Measurements from ENCODE around the gene THOC6.

The THOC6 gene

DNA sequence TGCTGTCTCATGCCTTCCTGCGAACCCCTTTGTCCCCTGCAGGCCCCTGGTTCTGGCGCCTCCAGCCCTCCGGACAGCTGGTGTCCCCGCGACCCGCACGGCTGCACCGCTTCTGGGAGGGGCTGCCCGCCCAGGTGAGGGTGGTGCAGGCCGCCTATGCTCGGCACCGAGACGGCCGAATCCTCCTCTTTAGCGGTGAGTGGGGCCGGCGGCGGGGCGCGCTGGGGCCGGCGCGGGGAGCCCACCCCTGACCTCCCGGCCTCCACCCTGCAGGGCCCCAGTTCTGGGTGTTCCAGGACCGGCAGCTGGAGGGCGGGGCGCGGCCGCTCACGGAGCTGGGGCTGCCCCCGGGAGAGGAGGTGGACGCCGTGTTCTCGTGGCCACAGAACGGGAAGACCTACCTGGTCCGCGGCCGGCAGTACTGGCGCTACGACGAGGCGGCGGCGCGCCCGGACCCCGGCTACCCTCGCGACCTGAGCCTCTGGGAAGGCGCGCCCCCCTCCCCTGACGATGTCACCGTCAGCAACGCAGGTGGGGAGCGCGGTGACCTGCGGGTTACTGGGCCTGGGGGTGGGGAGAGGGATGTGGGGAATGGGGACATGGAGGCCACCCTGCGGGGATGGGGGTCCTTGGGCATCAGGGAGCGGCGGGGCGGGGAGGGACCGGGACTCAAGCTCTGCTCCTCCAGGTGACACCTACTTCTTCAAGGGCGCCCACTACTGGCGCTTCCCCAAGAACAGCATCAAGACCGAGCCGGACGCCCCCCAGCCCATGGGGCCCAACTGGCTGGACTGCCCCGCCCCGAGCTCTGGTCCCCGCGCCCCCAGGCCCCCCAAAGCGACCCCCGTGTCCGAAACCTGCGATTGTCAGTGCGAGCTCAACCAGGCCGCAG lies 34.5 kb downstream of the THOC6 start:
- H3K9ac ChIP-seq (ENCODE audit: low read depth, low read length), result peak overlapping the region; percentile 74; the same call in 1 of the 2 replicates
- peak overlapping the region; percentile 59; the same call in 1 of the 2 replicates for H3K27ac ChIP-seq (ENCODE audit: low read depth, low read length)
- WGBS, result 8% methylated on average over 77 of the region's 77 CpGs
- H3K4me1 ChIP-seq (ENCODE audit: insufficient read depth, low read length), result 0 out of 2 replicates have a peak, but pooled peaks cover 4% of the 10 kb centered on the region
- H3K4me3 ChIP-seq (ENCODE audit: low read length), result peak overlapping the region; percentile 80
- no peaks in the 10 kb centered on the region; the same call in 1 of the 2 replicates for H3K36me3 ChIP-seq (ENCODE audit: insufficient read depth, low read length)
- H3K27me3 ChIP-seq (ENCODE audit: insufficient read depth, low read length), result peaks cover 12% of the 10 kb centered on the region
- no peaks in the 10 kb centered on the region for H3K9me3 ChIP-seq (ENCODE audit: insufficient read depth, low read depth, low read length)

DNA sequence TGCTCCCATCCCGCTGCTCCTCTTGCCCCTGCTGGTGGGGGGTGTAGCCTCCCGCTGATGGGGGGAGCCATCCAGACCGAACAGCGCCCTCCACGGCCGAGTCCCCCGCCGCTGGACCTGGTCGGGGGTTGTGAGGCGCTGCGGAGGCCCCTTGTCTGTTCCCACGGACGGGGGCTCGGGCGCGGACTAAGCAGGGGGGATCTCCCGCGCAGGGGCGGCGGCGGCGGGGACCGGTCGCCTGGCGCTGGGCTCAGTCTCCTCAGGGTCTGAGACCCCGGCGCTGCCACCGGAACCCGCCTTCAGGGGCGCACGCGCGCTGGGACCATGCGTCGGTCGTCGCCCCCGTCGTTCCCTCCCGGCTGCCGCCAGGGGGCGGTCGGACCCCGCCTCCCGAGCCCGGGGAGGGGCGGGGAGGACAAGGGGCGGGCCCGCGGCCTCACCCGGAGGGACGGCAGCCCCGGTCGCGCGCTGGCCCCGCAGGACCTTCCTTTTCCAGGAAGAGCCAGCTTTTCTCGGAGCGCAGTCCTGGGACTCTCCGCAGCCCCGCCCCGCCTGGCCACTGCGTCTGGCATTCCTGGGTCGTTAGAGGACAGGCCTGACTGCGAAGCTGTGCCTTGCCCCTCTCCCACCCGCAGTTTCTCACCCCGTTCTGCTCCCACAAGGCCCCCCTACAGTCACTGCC lies 35.3 kb downstream of the THOC6 start:
- peaks cover 12% of the 10 kb centered on the region for H3K27me3 ChIP-seq (ENCODE audit: insufficient read depth, low read length)
- H3K36me3 ChIP-seq (ENCODE audit: insufficient read depth, low read length), result no peaks in the 10 kb centered on the region; the same call in 1 of the 2 replicates
- H3K4me3 ChIP-seq (ENCODE audit: low read length), result peak overlapping the region; percentile 80
- 0 out of 2 replicates have a peak, but pooled peaks cover 4% of the 10 kb centered on the region for H3K4me1 ChIP-seq (ENCODE audit: insufficient read depth, low read length)
- peak overlapping the region; percentile 62; the same call in 1 of the 2 replicates for H3K27ac ChIP-seq (ENCODE audit: low read depth, low read length)
- H3K9ac ChIP-seq (ENCODE audit: low read depth, low read length), result peak overlapping the region; percentile 74
- H3K9me3 ChIP-seq (ENCODE audit: insufficient read depth, low read depth, low read length), result no peaks in the 10 kb centered on the region
- under 1% methylated on average over 67 of the region's 67 CpGs for WGBS

DNA sequence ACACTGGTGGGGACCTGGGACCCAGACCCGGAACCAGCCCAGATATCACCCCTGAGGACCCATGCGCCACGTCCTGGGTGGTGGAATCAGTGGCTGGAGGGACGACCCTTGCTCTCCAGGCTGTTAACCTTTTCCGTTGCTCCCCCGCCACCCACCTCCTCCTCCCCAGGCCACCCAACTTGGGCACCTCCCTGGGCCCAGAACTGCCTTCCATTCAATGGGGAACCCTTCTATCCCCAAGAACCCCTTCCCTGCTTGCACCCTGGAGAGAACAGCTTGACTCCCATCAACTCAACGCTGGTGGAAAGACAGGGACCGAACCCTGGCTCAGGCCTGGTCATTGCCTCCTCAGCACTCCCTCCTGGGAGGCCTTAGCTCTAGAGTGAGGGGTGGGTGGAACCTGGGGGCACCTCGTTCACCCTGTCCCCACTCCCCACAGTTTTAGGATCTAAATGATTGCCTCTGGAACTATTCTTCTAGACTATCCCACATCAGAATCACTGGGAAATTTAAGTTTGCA lies 35.9 kb downstream of the THOC6 start:
- Histone ChIP-seq H3K27ac (ENCODE audit: low read depth, low read length) (peak overlapping the region; percentile 62; the same call in 1 of the 2 replicates), H3K27me3 (ENCODE audit: insufficient read depth, low read length) (peaks cover 12% of the 10 kb centered on the region), H3K9ac (ENCODE audit: low read depth, low read length) (peak overlapping the region; percentile 60), H3K9me3 (ENCODE audit: insufficient read depth, low read depth, low read length) (no peaks in the 10 kb centered on the region), H3K4me3 (ENCODE audit: low read length) (peak overlapping the region; percentile 80), H3K36me3 (ENCODE audit: insufficient read depth, low read length) (no peaks in the 10 kb centered on the region; the same call in 1 of the 2 replicates), H3K4me1 (ENCODE audit: insufficient read depth, low read length) (0 out of 2 replicates have a peak, but pooled peaks cover 4% of the 10 kb centered on the region)
- WGBS, result 61% methylated on average over 9 of the region's 9 CpGs

DNA sequence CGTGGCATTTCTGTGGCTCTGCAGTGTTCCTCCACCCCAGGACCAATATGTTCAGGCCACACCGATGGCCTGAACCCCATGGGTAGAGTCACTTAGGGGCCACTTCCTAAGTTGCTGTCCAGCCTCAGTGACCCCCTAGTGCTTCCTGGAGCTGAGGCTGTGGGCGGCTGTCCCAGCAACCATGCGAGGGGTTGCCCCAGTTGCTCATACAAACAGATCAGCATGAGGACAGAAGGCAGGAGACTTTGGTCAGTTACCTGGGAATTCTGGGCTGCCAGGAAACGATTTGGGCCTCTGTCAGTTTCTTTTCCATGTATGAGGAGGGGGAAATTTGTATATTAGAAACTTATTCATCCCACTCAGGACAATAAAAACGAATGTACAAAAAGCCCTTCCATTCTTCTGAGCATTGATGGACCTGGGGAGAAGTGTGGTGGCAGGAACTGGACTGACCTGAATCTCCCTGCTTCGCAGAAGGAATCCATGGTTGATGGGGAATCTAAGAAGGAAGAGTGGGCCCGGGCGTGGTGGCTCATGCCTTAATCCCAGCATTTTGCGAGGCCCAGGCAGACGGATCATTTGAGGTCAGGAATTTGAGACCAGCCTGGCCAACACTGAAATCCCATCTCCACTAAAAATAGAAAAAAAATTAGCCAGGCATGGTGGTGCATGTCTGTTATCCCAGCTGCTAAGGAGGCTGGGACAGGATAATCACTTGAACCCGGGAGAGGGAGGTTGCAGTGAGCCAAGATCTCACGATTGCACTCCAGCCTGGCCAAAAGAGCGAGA lies 36.7 kb downstream of the THOC6 start:
- no peak overlapping the region for H3K4me3 ChIP-seq (ENCODE audit: low read length)
- WGBS, result 90% methylated on average over 11 of the region's 14 CpGs
- H3K27me3 ChIP-seq (ENCODE audit: insufficient read depth, low read length), result peaks cover 12% of the 10 kb centered on the region
- no peaks in the 10 kb centered on the region for H3K36me3 ChIP-seq (ENCODE audit: insufficient read depth, low read length)
- H3K27ac ChIP-seq (ENCODE audit: low read depth, low read length), result no peak overlapping the region
- no peak overlapping the region for H3K9ac ChIP-seq (ENCODE audit: low read depth, low read length)
- H3K9me3 ChIP-seq (ENCODE audit: insufficient read depth, low read depth, low read length), result no peaks in the 10 kb centered on the region
- H3K4me1 ChIP-seq (ENCODE audit: insufficient read depth, low read length), result peaks cover 8% of the 10 kb centered on the region; the same call in 1 of the 2 replicates

DNA sequence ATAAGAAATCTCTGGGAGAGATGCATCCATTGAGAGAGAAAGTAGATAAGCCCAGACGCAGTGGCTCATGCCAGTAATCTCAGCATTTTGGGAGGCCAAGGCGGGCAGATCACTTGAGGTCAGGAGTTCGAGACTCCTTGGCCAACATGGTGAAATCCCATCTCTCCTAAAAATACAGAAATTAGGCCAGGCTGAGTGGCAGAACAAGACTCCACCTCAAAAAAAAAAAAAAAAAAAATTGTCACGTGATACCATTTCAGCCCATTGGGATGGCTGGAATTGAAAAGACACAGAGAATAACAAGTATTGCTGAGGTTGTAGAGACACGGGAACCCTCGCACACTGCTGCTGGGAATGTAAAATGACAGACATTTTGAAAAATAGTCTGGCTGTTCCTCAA lies 38.7 kb downstream of the THOC6 start:
- Histone ChIP-seq H3K4me1 (ENCODE audit: insufficient read depth, low read length) (peaks cover 8% of the 10 kb centered on the region; the same call in 1 of the 2 replicates), H3K27me3 (ENCODE audit: insufficient read depth, low read length) (peaks cover 9% of the 10 kb centered on the region; the same call in 1 of the 2 replicates)
- 87% methylated on average over 6 of the region's 6 CpGs for WGBS

DNA sequence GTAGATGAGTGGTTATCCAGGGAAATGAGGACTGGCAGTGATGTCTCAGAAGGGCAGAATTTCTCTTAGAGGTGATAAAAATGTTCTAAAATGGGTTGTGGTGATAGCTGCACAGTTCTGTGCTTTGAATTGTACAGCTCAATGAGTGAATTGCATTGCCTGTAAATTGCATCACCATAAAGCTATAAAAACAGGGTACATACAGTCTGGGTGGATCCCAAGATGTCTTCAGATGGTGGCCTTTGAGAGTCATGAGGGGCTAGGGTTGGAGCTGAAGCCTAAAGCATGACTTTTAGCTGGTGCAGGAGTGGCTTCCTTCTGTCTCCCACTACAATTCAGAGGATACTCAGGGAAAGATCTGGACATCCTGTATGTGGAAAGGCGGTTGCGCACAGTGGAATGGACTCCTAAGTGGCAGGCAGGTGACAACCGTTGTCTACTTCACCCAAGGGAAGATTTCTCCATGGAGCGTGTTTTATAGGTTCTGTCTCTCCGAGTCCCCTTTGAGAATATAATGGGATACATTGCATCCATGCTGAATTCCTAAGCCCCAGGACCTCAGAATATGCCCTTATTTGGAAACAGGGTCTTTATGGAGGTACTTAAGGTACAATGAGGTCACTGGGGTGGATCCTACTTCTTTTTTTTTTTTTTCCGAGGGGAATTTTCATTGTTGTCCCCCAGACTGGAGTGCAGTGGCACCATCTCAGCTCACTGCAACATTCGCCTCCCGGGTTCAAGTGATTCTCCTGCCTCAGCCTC lies 40.0 kb downstream of the THOC6 start:
- Histone ChIP-seq H3K27ac (ENCODE audit: low read depth, low read length) (peak overlapping the region; percentile 70; the same call in 1 of the 2 replicates), H3K27me3 (ENCODE audit: insufficient read depth, low read length) (no peaks in the 10 kb centered on the region), H3K9me3 (ENCODE audit: insufficient read depth, low read depth, low read length) (no peaks in the 10 kb centered on the region), H3K4me3 (ENCODE audit: low read length) (no peak overlapping the region), H3K4me1 (ENCODE audit: insufficient read depth, low read length) (peaks cover 8% of the 10 kb centered on the region; the same call in 1 of the 2 replicates), H3K9ac (ENCODE audit: low read depth, low read length) (peak overlapping the region; percentile 59; the same call in 1 of the 2 replicates), H3K36me3 (ENCODE audit: insufficient read depth, low read length) (no peaks in the 10 kb centered on the region)
- WGBS, result 90% methylated on average over 8 of the region's 8 CpGs

More for the DNA sequence above, 38.7 kb downstream of the THOC6 start:
- Histone ChIP-seq H3K9ac (ENCODE audit: low read depth, low read length) (no peak overlapping the region), H3K4me3 (ENCODE audit: low read length) (no peak overlapping the region), H3K36me3 (ENCODE audit: insufficient read depth, low read length) (no peaks in the 10 kb centered on the region), H3K27ac (ENCODE audit: low read depth, low read length) (no peak overlapping the region), H3K9me3 (ENCODE audit: insufficient read depth, low read depth, low read length) (no peaks in the 10 kb centered on the region)

DNA sequence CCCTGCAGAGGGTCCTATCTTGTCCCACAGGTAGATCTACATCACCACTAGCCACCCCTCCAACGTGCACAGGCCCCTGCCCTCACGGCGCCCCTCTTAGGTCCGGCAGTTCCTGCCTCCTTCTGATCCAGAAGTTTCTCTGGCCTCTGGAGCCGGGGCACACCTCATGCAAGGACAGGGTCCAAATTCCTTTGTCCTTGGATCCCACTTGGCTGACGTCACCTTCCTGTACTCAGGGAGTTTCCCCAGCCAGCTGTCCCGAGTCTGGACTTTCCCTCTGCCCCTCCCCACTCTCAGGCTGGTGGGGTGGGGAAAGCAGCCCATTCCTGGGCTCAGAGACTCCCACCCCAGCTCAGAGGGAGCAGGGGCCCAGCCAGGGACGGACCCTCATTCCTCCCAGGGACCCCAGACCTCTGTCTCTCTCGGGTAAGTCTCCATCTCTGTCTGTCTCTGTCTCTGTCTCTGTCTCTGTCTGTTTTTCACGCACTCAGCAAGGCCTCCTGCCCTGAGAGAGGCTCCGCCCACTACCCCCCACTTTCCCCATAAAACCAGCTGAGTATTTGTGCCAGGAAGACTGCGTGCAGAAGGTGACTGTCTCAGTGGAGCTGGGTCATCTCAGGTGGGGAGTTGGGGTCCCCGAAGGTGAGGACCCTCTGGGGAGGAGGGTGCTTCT lies 41.4 kb downstream of the THOC6 start, which contains the start of gene IL32:
Gene IL32, plus strand, starts transcription at position 572 of the 673 bp plus-strand sequence. CDS start 172 bp downstream, outside the sequence.
- H3K27me3 ChIP-seq (ENCODE audit: insufficient read depth, low read length), result no peaks in the 10 kb centered on the region
- 75% methylated on average over 13 of the region's 13 CpGs for WGBS
- no peak within 1 kb of the TSS for H3K27ac ChIP-seq (ENCODE audit: low read depth, low read length)
- no peaks in the 10 kb centered on the region for H3K36me3 ChIP-seq (ENCODE audit: insufficient read depth, low read length)
- no peaks in the 10 kb centered on the region for H3K9me3 ChIP-seq (ENCODE audit: insufficient read depth, low read depth, low read length)
- no peak within 1 kb of the TSS for H3K4me3 ChIP-seq (ENCODE audit: low read length)
- peaks cover 4% of the 10 kb centered on the region; the same call in 1 of the 2 replicates for H3K4me1 ChIP-seq (ENCODE audit: insufficient read depth, low read length)
- peak within 1 kb of the TSS; percentile 26; the same call in 1 of the 2 replicates for H3K9ac ChIP-seq (ENCODE audit: low read depth, low read length)

DNA sequence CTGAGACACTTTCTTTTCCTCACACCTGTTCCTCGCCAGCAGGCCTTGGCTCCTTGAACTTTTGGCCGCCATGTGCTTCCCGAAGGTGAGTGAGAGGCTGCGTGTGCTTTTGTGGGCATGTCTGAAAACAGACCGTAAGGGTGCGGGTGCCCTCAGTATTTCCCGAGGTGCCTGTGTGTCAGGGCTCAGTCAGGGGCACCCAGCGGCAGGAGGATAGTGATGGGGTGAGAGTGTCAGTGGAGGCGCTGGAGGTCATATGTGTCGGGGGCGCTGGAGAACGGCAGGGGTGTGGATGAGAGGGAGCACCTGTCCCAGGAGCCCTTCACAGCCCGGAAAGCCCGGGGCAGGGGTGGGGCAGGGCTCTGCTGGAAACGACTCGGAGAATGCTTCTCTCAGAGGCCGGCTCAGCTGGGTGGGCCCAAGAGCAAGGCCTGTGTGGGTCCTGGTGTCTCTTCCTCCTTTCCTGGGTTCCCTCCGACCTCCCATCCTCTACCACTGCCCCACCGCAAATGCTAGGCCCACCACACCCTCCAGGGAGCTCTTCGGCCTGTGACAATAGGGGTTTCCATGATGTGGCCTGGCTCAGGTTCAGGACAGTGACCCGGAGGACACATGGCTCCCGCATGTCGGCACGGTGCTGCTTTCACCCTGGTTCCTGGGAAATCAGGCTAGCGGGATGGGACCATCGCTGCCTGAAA lies 42.1 kb downstream of the THOC6 start:
- Histone ChIP-seq H3K9me3 (ENCODE audit: insufficient read depth, low read depth, low read length) (no peaks in the 10 kb centered on the region), H3K27ac (ENCODE audit: low read depth, low read length) (no peak overlapping the region), H3K4me1 (ENCODE audit: insufficient read depth, low read length) (peaks cover 4% of the 10 kb centered on the region; the same call in 1 of the 2 replicates), H3K4me3 (ENCODE audit: low read length) (no peak overlapping the region), H3K27me3 (ENCODE audit: insufficient read depth, low read length) (no peaks in the 10 kb centered on the region), H3K9ac (ENCODE audit: low read depth, low read length) (no peak overlapping the region), H3K36me3 (ENCODE audit: insufficient read depth, low read length) (no peaks in the 10 kb centered on the region)
- WGBS, result 91% methylated on average over 26 of the region's 26 CpGs

DNA sequence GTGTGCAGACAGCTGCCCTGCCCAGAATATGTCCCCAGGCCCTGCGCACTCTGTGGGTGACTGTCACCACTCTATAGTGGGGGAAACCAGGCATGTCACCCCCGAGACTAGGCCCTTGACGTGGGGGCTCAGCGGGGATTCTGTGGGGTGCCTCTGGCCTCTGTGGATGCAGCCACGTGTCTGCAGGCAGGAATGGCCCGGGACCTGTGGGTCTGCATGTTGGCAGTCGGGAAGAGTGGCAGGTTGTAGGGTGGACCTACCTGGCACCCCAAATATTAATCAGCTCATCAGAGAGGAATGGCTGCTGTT lies 42.6 kb downstream of the THOC6 start:
- Histone ChIP-seq H3K4me1 (ENCODE audit: insufficient read depth, low read length) (peaks cover 4% of the 10 kb centered on the region; the same call in 1 of the 2 replicates), H3K27me3 (ENCODE audit: insufficient read depth, low read length) (no peaks in the 10 kb centered on the region), H3K4me3 (ENCODE audit: low read length) (no peak overlapping the region), H3K9ac (ENCODE audit: low read depth, low read length) (no peak overlapping the region), H3K36me3 (ENCODE audit: insufficient read depth, low read length) (no peaks in the 10 kb centered on the region), H3K27ac (ENCODE audit: low read depth, low read length) (no peak overlapping the region), H3K9me3 (ENCODE audit: insufficient read depth, low read depth, low read length) (no peaks in the 10 kb centered on the region)
- WGBS, result 91% methylated on average over 7 of the region's 7 CpGs

Measured in HUES64 (cell line).